CD14-positive monocyte (primary cell): ENCODE results near the gene BTBD9. TPM values are rescaled to one million over a fixed set of nuclear protein-coding genes. Genes with fewer than 3 reads are reported as not detected.

Experiments used
- DNase-seq, 3 donors: peaks; one replicate each; pipeline ENCODE4 v3.0.0-alpha.2; 2011 to 2022
- H2AFZ ChIP-seq: 2 replicates; pipeline ENCODE4 v1.6.0; 2012; ENCODE audit warnings: mild to moderate bottlenecking, low read depth, low read length, inconsistent platforms; ENCODE audit not compliant: insufficient read depth, poor library complexity, severe bottlenecking
- H3K27ac ChIP-seq, 2 donors: 1 replicate in 1 of 2; 2 replicates in 1 of 2; pipeline ENCODE4 v1.5.1; 2012 to 2013; ENCODE audit warnings: low read length in 2 of 2, control low read depth in 1 of 2, inconsistent platforms in 1 of 2, low read depth in 1 of 2, mild to moderate bottlenecking in 1 of 2
- H3K27me3 ChIP-seq, 2 donors: one replicate each; pipeline versions ENCODE4 v1.6.0 to v1.6.1; 2011 to 2013; ENCODE audit warnings: low read length in 2 of 2; ENCODE audit not compliant: control insufficient read depth in 2 of 2, insufficient read depth in 2 of 2
- H3K36me3 ChIP-seq, 2 donors: replicated peaks in 1 of 2; 1 replicate in 1 of 2; 2 replicates in 1 of 2; pipeline versions ENCODE4 v1.5.1 to v1.6.1; 2012 to 2013; ENCODE audit warnings: low read length in 2 of 2, control low read depth in 1 of 2, inconsistent platforms in 1 of 2, mild to moderate bottlenecking in 1 of 2; ENCODE audit not compliant: insufficient read depth in 2 of 2, control insufficient read depth in 1 of 2
- H3K4me1 ChIP-seq, 2 donors: 1 replicate in 1 of 2; 2 replicates in 1 of 2; pipeline versions ENCODE4 v1.5.1 to v1.6.1; 2012 to 2013; ENCODE audit warnings: low read length in 2 of 2, control low read depth in 1 of 2, inconsistent platforms in 1 of 2, mild to moderate bottlenecking in 1 of 2, moderate library complexity in 1 of 2; ENCODE audit not compliant: insufficient read depth in 2 of 2, control insufficient read depth in 1 of 2
- H3K4me2 ChIP-seq: replicated peaks from 2 replicates; pipeline ENCODE3; 2012; ENCODE audit warnings: low read length, moderate library complexity, mild to moderate bottlenecking; ENCODE audit not compliant: poor library complexity, severe bottlenecking; ENCODE audit errors: extremely low read depth
- H3K4me3 ChIP-seq, 3 experiments: fragments of 200-600 bp in 1 of 3; sonication (generic) in 1 of 3; replicated peaks in 1 of 3; 1 replicate in 2 of 3; 2 replicates in 1 of 3; pipeline ENCODE4 v1.5.1; 2011 to 2013; ENCODE audit warnings: low read length in 3 of 3, mild to moderate bottlenecking in 3 of 3, control low read depth in 2 of 3, low read depth in 2 of 3, inconsistent platforms in 1 of 3, moderate library complexity in 1 of 3
- H3K79me2 ChIP-seq: 2 replicates; pipeline ENCODE4 v1.6.0; 2012; ENCODE audit warnings: mild to moderate bottlenecking, control low read depth, inconsistent platforms, low read length, moderate library complexity; ENCODE audit not compliant: insufficient read depth
- H3K9ac ChIP-seq: 2 replicates; pipeline ENCODE4 v1.6.0; 2017; ENCODE audit warnings: low read length, mild to moderate bottlenecking; ENCODE audit not compliant: insufficient read depth, poor library complexity, severe bottlenecking
- H3K9me3 ChIP-seq, 2 donors: replicated peaks in 1 of 2; 1 replicate in 1 of 2; 2 replicates in 1 of 2; pipeline versions ENCODE4 v1.5.1 to v1.6.1; 2012 to 2013; ENCODE audit warnings: low read length in 2 of 2, control low read depth in 1 of 2; ENCODE audit not compliant: control insufficient read depth in 1 of 2, insufficient read depth in 1 of 2
- H4K20me1 ChIP-seq: 2 replicates; pipeline ENCODE4 v1.6.0; 2012; ENCODE audit warnings: mild to moderate bottlenecking, low read length, control low read depth, moderate library complexity; ENCODE audit not compliant: insufficient read depth
- H3K27ac Mint-ChIP-seq, 7 donors: one replicate each; pipeline ENCODE4 v1.8.0; 2020; ENCODE audit warnings: mild to moderate bottlenecking in 7 of 7, mixed read lengths in 7 of 7, moderate library complexity in 6 of 7, inconsistent platforms in 2 of 7
- H3K27me3 Mint-ChIP-seq, 3 donors: one replicate each; pipeline ENCODE4 v1.8.0; 2021 to 2022; ENCODE audit warnings: low read depth in 3 of 3, mild to moderate bottlenecking in 3 of 3, mixed read lengths in 3 of 3, moderate library complexity in 3 of 3, inconsistent platforms in 1 of 3
- H3K36me3 Mint-ChIP-seq, 2 donors: one replicate each; pipeline ENCODE4 v1.8.0; 2020; ENCODE audit warnings: mixed read lengths in 2 of 2, inconsistent platforms in 1 of 2, mild to moderate bottlenecking in 1 of 2
- H3K4me1 Mint-ChIP-seq: one replicate; pipeline ENCODE4 v1.8.0; 2020; ENCODE audit warnings: mild to moderate bottlenecking, mixed read lengths
- H3K4me3 Mint-ChIP-seq, 2 donors: one replicate each; pipeline ENCODE4 v1.8.0; 2020; ENCODE audit warnings: mild to moderate bottlenecking in 2 of 2, mixed read lengths in 2 of 2, moderate library complexity in 1 of 2
- H3K9me3 Mint-ChIP-seq, 7 donors: one replicate each; pipeline ENCODE4 v1.8.0; 2020 to 2022; ENCODE audit warnings: mixed read lengths in 7 of 7, mild to moderate bottlenecking in 6 of 7, moderate library complexity in 6 of 7, inconsistent platforms in 2 of 7
- WGBS: methylation state at CpG from one replicate; pipeline ENCODE4 v1.1.5; 2013; ENCODE audit warnings: missing lambda C conversion rate; ENCODE audit not compliant: insufficient coverage; 5-methylcytosine and 5-hydroxymethylcytosine counted together
- intact Hi-C, 2 donors: fragments of 100-400 bp; cut with micrococcal nuclease; formaldehyde crosslinking; loops; one replicate each; pipeline versions ENCODE4 v1.15.0 to v1.15.1; 2023
- polyA plus RNA-seq, 3 donors: library from polyadenylated mRNA; depleted of rRNA in 1 of 3; unstranded in 2 of 3; stranded (reverse) in 1 of 3; fragments of 300-500 nt in 2 of 3; fragments of >200 nt in 1 of 3; fragmentation: Illumina TruSeq in 2 of 3; gene quantifications; 1 replicate in 2 of 3; 2 replicates in 1 of 3; pipeline ENCODE4 v1.2.3, GENCODE V29; 2012 to 2021
- TF ChIP-seq, protein P1 (sequence below): fragments of 200-600 bp; IDR thresholded peaks from one replicate; pipeline ENCODE4 v1.8.0; 2022; ENCODE audit warnings: antibody characterized with exemption, mild to moderate bottlenecking

BTBD9 gene
- polyA plus RNA-seq, 3 donors, result 5.2 to 7.5 (median 6.2) TPM

DNA sequence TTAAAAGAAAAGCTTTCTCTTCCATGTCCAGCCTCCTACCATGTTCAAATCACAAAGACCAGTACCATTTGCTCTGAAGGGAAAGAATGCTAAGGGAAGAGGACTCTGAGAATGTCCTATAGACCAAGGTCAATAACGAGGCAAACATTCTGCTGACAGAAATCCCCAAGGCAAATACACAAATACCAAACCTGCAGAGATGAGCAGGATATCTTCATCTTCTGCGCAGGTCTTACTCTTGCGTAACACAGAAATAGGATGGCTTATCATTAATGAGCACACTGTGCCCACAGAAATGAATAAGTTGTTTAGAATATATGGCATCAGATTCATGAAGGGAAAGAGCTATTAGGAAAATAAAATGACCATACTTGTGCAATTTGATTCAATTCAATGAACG is 137.3 kb downstream of the BTBD9 start:
- no peak overlapping the region for H2AFZ ChIP-seq
- H3K27ac ChIP-seq, result no peak overlapping the region
- Mint-ChIP-seq H3K36me3 (no peaks in the 10 kb centered on the region), H3K4me1 (no peaks in the 10 kb centered on the region), H3K9me3 (no peaks in the 10 kb centered on the region), H3K27me3 (no peaks in the 10 kb centered on the region), H3K27ac (no peak overlapping the region), H3K4me3 (no peak overlapping the region)
- WGBS, result no CpG with 5 or more reads among the region's 4 CpGs
- DNase-seq, result no peak
- no peak overlapping the region for H3K9ac ChIP-seq
- intact Hi-C loops, result no loop called here
- no peaks in the 10 kb centered on the region for H4K20me1 ChIP-seq
- no peak overlapping the region for H3K4me2 ChIP-seq
- peaks cover 6 to 8% of the 10 kb centered on the region in 2 donors for H3K4me1 ChIP-seq
- H3K9me3 ChIP-seq, result no peaks in the 10 kb centered on the region
- H3K79me2 ChIP-seq, result no peaks in the 10 kb centered on the region
- H3K4me3 ChIP-seq, result no peak overlapping the region
- TF ChIP-seq, protein P1, sequence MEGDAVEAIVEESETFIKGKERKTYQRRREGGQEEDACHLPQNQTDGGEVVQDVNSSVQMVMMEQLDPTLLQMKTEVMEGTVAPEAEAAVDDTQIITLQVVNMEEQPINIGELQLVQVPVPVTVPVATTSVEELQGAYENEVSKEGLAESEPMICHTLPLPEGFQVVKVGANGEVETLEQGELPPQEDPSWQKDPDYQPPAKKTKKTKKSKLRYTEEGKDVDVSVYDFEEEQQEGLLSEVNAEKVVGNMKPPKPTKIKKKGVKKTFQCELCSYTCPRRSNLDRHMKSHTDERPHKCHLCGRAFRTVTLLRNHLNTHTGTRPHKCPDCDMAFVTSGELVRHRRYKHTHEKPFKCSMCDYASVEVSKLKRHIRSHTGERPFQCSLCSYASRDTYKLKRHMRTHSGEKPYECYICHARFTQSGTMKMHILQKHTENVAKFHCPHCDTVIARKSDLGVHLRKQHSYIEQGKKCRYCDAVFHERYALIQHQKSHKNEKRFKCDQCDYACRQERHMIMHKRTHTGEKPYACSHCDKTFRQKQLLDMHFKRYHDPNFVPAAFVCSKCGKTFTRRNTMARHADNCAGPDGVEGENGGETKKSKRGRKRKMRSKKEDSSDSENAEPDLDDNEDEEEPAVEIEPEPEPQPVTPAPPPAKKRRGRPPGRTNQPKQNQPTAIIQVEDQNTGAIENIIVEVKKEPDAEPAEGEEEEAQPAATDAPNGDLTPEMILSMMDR, result no peak
- no peaks in the 10 kb centered on the region for H3K27me3 ChIP-seq
- H3K36me3 ChIP-seq, result no peaks in the 10 kb centered on the region

DNA sequence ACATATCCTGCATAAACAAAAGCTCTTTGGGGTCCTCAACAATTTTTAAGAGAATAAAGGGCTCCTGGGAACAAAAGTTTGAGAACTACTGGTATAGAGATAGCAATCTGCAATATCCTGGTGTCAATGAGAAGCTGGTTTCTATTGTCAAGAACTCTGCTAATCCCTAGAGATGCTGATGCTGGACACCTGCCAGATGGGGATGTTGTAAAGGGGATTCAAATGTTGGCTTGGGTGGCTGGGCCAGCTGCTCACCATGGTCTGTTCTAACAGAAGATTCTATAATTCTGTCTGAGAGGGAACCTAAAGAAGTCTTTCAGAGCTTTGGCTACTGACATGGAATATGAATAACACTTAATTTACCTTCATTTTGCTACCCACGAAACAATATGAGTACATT is 137.8 kb downstream of the BTBD9 start:
- TF ChIP-seq, protein P1, result no peak
- no CpG with 5 or more reads among the region's 1 CpG for WGBS
- H3K4me1 Mint-ChIP-seq, result no peaks in the 10 kb centered on the region

More for the DNA sequence above, 137.8 kb downstream of the BTBD9 start:
- Histone ChIP-seq H3K4me3 (no peak overlapping the region), H3K27ac (no peak overlapping the region), H3K9ac (no peak overlapping the region), H3K79me2 (no peaks in the 10 kb centered on the region), H3K9me3 (no peaks in the 10 kb centered on the region), H3K4me2 (no peak overlapping the region), H4K20me1 (no peaks in the 10 kb centered on the region), H2AFZ (no peak overlapping the region), H3K4me1 (peaks cover 6 to 8% of the 10 kb centered on the region in 2 donors), H3K27me3 (no peaks in the 10 kb centered on the region), H3K36me3 (no peaks in the 10 kb centered on the region)
- intact Hi-C loops, result no loop called here
- H3K27me3 Mint-ChIP-seq, result no peaks in the 10 kb centered on the region
- no peaks in the 10 kb centered on the region for H3K9me3 Mint-ChIP-seq
- H3K36me3 Mint-ChIP-seq, result no peaks in the 10 kb centered on the region
- no peak for DNase-seq
- H3K4me3 Mint-ChIP-seq, result no peak overlapping the region
- no peak overlapping the region for H3K27ac Mint-ChIP-seq
